Posterior cingulate gyrus (tissue), 11 donors: ENCODE results near the gene ABL1.
A peak's percentile ranks its signal among the peaks of the same experiment; 100 is the strongest.
"Not testable (repeated sequence)": the region's sequence is repeated elsewhere in the genome, so short reads cannot be mapped to it uniquely, and the experiment has no call there.

Source experiments
- DNase-seq, 10 donors: peaks; one replicate each; pipeline versions ENCODE4 v3.0.0 to v3.0.0-alpha.2; 2020 to 2021; ENCODE audit warnings: mixed read lengths in 3 of 10
- intact Hi-C: fragments of 100-400 bp; cut with DNase I; formaldehyde crosslinking; loops from one replicate; pipeline ENCODE4 v1.15.1; 2023

ABL1 gene

DNA sequence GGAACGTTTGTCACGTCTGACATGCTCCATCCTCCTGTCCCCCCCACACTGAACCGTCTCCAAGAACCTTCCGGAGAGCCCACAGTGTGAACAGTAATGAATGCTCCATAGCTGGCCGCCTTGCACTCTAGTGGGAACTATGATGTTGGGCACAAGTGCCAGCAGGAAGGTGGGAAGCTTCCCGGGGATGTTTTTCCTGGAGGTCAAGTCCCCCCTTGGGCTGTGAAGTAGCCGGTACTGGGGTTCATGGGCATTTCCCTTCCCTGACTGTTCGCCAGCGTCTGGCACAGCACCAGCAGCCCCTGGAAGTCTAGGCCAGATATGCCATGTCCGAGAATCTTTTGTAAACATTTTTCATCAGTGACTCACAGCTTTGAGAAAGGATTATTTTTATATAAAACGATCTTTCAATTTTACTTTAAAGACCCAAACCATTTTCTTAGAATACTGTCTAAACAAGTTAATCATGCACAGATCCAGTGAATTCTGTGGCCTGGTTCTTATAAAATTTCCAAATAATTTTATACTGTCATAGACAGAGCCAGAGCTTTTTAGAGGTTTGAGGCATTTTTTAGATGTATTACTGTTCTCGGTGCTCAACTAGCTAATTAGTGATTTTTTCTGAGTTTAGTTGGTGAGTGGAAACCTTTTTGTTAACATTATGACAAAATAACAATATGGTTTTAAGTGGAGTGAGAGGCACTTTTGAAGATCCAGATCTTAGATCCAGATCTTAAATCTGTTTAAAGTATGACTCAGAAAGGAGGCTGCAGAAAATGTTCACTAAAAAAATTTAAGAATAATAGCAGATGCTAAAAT lies 11.6 kb downstream of the ABL1 start:
- intact Hi-C loops = loop anchor here (1.0 kb wide), 1 partner anchor 11 kb away; the partner anchor contains the start of gene ABL1
- peak in 3 of 10 donors; percentile 16 to 83 (median 48) for DNase-seq

DNA sequence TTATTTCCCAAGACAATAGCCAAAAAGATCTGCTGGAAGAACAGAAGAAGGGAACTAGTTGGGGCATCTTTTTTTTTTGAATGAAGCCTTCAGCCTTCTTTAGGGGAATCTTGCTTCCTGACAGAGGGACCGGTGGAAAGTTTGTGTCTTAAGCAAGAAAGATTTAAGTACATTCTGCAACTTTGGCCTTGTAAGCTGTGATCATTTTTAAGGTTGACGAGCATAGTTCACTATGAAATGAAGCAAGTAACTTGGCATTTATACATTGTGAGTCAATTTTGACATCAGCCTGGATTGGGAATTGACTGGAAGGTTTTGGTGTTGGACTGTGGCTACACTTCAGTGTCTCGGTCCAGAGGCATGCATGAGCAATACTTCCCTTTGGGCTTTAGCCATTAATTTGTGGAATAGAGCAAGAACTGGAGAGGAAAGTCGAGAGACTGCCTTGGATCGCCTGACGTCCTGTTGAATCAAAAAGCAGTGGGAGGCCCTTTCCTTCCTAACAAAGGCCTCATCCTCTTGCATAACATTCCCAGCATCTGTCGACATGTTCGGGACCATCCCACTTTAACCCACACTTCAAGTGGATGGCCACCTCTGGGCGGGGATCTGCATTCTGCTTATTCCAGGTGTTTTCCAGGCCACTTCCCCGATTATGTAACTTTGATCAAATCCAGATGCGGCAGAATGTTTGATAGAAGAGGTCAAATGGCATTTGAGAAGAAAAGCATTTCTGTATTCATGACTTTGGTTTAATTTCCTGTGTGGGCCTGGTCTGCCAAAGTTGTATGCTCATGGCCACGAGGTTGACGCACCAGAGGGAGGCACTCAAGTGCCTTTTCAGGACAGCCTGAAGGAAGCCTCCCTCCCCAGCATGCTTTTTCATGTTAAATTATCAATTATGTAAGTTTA lies 12.5 kb downstream of the ABL1 start:
- no peak for DNase-seq

DNA sequence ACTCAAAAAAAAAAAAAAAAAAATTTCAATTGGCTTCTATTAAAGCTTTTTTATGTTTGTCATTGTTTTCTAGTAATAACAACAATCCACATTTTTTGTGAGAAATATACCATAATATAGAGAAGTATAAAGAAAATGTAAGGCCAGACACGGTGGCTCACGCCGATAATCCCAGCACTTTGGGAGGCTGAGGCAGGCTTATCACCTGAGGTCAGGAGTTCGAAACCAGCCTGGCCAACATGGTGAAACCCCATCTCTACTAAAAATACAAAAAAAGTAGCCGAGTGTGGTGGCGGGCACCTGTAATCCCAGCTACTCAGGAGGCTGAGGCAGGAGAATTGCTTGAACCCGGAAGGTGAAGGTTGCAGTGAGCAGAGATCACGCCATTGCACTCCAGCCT lies 13.5 kb downstream of the ABL1 start:
- intact Hi-C loops, DNase-seq: not testable (repeated sequence)

More for the DNA sequence above, 12.5 kb downstream of the ABL1 start:
- intact Hi-C loops = loop anchor here (1.0 kb wide), 1 partner anchor 12 kb away; the partner anchor contains the start of gene ABL1

DNA sequence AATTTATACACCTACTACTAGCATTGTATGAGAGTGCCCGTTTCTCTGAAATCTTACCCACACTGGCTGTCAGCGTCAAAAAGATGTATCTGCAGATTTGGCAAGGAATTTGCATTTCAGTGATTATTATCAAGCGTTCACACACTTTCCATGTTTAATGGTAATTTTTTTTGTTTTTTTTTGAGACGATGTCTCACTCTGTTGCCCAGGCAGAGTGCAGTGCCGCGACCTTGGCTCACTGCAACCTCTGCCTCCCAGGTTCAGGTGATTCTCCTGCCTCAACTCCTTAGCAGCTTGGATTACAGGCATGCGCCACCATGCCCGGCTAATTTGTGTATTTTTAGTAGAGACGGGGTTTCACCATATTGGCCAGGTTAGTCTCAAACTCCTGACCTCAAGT lies 14.3 kb downstream of the ABL1 start:
- no peak for DNase-seq
- intact Hi-C loops = no loop called here

DNA sequence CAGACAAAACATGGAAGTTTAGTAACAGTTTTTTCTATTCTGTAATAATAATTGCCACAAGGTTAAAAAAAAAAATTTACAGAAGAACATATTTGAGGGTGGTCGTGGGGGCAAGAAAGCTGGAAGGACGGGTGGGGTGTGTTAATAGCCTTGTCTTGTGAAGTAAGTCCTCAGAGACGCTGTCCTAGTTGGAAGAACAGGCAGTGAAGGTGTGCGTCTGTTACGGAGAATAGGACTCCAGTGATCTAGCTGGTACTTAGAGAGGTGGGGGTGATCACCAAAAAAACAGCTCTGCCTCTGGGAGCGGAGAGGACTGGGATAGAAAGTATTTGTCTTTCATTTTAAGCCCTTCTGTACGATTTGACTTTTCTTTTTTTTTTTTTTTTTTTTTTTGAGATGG lies 17.7 kb downstream of the ABL1 start:
- DNase-seq = no peak
- intact Hi-C loops = no loop called here

DNA sequence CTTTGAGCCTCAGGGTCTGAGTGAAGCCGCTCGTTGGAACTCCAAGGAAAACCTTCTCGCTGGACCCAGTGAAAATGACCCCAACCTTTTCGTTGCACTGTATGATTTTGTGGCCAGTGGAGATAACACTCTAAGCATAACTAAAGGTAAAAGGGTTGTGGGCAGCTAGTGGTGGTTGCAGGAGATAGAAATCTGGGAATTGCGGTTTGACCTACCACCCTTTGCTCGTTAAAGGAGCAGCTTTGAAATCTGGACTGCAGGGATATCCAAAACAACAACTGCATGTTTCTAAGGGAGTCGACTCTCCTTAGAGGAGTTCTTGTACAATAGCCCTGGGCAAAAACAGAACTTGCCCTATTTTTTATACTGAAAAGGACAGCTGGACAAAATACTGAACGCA lies 19.0 kb downstream of the ABL1 start:
- intact Hi-C loops = no loop called here
- no peak for DNase-seq

DNA sequence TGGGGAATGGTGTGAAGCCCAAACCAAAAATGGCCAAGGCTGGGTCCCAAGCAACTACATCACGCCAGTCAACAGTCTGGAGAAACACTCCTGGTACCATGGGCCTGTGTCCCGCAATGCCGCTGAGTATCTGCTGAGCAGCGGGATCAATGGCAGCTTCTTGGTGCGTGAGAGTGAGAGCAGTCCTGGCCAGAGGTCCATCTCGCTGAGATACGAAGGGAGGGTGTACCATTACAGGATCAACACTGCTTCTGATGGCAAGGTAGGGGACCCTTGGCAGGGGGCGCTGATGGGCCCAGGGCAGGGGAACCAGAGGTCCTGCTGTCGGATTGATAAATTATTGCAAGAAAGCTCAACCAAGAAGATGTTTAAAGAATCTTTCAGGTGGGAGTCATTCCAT lies 19.8 kb downstream of the ABL1 start:
- intact Hi-C loops = no loop called here
- DNase-seq = no peak

DNA sequence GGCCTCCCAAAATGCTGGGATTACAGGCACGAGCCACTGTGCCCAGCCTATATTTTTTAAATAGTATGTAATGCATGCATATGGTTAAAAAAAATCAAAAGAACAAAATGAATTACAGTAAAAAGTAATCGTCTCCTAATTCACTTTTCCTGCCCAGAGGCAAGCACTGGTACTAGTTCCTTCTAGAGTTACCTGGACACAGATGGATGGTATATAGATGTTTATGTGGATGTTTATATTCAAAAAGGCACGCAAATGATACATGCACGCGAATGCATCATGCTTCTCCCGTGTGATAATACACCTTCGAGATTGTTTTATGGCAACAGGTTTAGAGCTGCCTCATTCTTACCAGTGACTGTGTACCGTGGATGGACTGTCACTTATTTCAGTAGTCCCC lies 21.4 kb downstream of the ABL1 start:
- DNase-seq = no peak
- intact Hi-C loops = no loop called here

DNA sequence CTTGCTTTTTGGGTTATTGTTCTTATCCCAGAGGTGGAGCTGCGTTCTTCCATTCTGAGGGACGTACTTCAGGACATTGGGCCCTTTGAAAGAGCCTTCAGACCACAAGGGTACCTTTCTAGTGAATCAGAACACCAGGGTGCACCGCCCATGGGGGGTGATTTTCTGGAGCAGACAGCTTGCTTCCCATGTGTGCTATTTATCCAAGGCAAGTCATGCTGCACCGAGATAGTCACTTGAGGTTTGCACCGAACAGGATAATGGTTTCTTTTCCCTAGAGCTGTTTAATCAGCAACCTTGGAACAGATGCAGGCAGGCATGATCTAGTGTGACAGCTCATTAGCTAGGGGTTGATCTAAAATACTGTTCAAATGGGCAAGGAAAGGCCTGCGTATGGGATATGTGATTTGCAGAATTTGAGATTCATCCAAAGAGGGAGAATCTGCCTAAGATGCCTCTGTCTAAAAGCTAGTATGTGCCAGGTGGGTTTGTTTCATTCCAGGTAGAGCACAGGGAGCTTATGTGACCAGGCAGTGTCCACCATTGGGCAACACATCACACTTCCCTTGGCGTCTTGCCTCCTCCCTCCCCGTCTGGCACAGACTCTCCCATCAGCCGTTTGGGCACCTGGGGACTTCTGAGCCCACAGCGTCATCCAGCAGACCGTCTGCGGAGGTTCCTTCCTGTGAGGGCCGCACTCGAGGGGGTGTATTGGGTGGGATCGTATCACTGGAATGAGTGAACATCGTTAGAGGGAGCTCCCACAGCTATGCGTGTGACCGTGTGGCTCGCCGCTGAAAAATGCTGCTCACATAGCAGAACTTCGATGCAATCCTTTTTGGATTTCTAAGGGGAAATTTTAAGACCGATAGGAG lies 23.0 kb downstream of the ABL1 start:
- intact Hi-C loops = no loop called here
- peak in 2 of 10 donors; percentile 34 to 75 for DNase-seq

DNA sequence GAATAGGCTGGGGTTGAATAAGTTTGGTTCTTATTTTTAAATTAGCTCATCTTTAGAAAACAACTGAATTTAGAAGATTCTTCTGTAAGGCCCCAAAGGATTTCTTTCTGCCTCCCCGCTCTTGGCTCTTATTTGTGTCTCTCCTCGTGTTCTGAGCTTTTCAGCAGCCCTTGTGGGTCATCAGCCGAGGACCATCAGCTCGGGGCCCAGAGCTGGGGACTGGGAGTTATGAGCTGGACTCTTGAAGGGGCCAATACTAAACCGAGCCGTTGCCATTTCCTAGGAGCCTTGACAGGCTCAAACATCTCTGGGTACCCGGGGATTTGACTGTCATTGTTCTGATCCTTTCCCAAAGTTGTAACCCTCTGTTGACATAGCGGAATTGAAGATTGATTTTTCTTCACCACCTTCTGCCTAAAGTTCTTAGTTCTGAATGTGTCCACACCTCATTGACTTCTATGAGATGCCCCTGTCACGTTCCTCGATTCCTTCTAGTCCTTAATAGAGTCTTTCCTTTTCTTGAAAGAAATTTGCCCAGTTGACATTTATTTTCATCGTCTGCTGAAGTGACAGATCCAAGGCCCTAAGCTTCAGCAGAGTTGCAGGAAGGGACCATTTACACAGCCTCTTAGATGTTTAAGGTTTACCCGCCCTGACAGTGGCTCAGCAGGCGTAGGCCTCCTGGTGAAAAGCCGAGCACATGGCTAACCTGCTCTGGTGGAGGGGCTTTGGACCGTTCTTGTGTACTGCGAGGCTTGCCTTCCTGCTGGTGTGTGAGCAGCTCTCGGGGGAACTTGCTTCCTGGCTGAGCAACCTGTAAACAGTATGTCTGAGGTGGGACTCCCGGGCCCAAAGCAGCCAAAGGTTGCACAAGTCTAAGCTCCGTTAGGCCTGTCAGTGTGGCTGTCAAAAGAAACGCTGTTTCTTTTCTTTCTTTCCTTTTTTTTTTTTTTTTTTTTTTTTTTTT lies 24.0 kb downstream of the ABL1 start:
- intact Hi-C loops = no loop called here
- DNase-seq = no peak

DNA sequence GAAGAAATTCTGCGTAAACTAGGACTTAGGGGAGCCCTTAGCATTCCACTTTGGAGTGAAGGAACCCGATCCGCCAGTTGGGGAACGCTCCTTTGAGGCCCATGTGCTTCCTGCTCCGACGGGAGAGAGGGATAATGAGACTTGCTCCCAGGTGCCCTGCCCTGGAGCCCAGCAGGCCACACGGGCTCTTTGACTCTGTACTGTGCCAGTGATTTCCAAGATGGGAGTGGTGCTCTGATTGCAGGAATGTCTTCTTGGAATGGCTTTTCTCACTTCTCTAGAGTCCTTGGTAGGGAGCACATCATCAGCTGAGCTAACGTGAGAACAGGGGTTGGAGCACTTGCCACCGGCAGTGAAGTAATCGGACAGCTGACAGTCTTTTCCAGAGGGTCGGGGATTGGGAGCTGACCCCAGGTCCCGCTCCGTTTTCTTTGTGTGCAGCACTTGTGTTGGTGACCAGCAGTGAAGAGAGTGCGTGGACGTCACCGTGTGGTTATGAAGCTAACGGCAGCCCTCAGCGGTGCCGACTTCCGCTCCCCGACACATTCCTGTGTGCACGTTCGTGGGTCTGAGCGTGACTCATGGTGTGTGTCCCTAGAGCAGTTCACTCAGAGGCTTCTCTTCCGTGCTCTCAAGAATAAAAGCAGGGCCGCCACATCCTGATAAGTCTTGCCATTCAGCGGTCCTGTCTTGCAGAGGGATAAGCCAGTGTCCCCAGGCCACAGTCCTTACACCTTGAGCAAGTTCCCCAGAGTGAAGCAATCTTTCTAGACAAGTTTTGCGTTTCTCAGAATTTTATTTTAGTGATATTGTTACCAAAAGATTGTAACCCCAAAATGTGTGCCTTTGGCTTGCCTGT lies 25.6 kb downstream of the ABL1 start:
- peak in 5 of 10 donors; percentile 52 to 92 (median 79) for DNase-seq
- intact Hi-C loops = no loop called here

DNA sequence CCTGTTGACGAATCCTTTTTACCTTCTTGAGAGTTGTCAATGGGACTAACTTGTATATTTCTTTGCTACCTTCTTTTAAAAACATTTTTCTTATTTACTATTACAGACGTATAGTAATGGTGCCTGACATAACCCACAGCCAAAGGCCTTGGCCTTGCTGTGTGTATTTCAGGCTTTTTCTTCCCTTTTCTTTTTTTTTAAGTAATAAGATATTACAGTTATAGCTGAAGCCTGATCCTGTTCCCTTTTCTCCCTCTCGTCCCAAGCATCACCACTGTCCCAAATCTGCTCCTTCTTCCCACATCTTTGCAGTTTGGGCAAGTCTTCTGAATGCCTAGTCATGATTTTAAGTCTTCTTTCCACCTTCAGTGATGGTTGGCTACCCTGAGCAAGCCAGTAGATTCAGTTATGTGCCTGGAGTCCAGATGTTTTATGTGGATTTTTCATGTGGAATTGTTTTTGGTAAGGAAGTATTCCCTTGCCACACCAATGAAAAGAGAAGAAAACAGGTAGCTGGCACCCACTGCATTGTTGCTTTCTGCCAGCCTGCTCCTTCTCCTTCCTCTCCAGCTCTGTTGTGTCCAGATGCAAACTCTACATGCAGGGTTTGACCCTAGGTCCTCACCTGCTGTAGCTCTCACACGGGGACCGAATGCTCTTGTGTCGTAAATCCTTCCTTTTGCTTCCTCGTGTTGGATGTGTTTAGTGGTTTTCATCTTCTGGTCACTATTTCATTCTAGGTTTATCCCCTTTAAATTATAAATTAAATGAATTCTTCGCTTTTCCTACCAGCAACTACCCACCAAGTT lies 26.5 kb downstream of the ABL1 start:
- intact Hi-C loops = loop anchor here (2.0 kb wide), 1 partner anchor 155 kb away; no protein-coding TSS in a partner anchor
- no peak for DNase-seq

DNA sequence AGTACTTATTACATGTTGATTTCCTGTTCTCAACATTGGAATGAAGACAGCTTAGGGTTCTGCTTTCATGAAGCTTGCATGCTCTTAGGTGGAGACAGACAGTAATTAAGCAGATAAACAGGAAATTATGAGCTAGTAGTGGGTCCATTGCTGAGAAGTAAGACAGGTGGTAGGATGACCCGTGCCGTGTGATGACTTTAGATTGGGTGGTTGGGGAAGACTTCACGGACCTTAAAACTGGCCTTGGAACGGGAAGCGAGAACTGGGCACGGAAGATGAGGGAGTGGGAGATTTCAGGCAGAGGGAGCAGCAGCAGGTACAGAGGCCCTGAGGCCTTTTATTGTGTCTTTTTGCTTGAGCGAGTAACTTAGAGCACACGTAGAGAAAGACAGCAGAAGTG lies 27.2 kb downstream of the ABL1 start:
- no peak for DNase-seq
- intact Hi-C loops = loop anchor here (2.0 kb wide), 1 partner anchor 155 kb away; no protein-coding TSS in a partner anchor

DNA sequence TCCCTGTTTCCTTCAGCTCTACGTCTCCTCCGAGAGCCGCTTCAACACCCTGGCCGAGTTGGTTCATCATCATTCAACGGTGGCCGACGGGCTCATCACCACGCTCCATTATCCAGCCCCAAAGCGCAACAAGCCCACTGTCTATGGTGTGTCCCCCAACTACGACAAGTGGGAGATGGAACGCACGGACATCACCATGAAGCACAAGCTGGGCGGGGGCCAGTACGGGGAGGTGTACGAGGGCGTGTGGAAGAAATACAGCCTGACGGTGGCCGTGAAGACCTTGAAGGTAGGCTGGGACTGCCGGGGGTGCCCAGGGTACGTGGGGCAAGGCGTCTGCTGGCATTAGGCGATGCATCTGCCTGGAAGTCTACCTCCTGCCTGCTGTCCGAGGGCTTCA lies 27.7 kb downstream of the ABL1 start:
- intact Hi-C loops = loop anchor here (1.0 to 2.0 kb wide), 2 partner anchors 91 to 156 kb away; no protein-coding TSS in a partner anchor
- no peak for DNase-seq

DNA sequence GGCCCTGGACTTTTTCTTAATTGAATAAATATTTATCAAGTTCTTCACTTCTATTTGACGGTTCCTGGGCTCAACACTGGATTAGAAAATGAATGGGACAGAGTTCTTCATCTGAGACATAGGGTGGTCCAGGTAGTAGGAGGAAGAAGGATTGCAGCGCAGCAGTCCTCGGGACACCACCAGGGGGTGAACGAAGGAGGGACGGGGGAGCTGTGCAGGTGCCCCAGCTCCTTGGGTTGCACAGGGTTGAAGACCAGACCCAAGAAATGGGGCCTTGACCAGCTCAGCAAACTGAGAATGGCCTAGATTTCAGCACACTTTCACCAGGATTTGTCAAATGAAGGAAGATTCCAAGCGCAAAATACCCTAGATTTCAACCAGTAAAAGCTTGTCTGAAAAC lies 29.5 kb downstream of the ABL1 start:
- DNase-seq = no peak
- intact Hi-C loops = no loop called here

DNA sequence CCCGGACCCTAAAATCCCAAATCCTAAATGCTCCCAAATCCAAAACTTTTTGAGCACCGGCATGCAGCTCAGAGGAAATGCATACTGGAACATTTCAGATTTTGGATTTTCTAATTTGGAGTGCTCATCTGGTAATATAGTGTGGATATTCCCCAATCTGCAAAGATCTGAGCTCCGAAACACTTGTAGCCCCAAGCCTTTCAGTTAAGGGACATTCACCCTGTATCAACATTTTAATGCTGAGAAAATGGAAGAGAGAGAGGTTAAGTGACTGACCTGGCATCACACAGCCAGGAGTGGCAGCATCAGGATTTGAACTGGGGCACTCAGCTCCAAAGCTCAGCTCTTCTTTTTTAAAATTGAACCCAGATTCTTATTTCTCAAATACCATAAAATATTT lies 30.9 kb downstream of the ABL1 start:
- no peak for DNase-seq
- intact Hi-C loops = loop anchor here (2.0 kb wide), 1 partner anchor 133 kb away; no protein-coding TSS in a partner anchor

DNA sequence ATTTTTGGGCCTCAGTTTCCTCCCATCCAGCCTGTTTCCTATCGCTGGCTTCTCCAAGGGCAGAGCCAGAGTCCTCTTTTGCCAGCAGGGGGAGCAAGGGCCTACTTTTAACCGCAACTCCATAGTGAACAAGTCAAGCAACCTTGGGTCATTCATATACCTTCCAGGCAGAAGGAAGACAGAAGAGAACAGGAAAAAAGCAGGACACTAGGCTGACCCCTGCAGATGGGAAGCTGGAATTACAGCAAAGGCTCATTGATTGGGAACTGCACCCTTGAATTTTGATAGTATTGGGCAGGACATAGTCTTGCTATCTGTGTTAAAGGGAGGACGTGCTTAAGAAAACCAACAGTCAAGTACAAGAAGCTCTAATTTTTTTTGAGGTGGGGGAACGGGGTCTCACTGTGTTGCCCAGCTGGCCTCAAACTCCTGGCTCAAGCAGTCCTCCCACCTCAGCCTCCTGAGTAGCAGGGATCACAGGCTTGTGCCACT lies 31.5 kb downstream of the ABL1 start:
- intact Hi-C loops = loop anchor here (2.0 kb wide), 1 partner anchor 132 kb away; no protein-coding TSS in a partner anchor
- DNase-seq = peak in 8 of 10 donors; percentile 48 to 91 (median 70)
